ENCODE data around the gene PBX3. TPM values are rescaled to one million over a fixed set of nuclear protein-coding genes. Genes with fewer than 3 reads are reported as not detected.

PBX3 gene
- 37.7 and 43.3 TPM in 2 replicates for total RNA-seq
- long read RNA-seq, transcript PBX3-201 (8 exons, 2,755 nt) = major isoform, 12 of 42 reads
- long read RNA-seq, transcript PBX3-204 (9 exons, 2,775 nt) = minor isoform, 10 of 42 reads
- long read RNA-seq, partial matches to known transcripts = 9 of 42 reads
- long read RNA-seq, other reads (novel, unspliced or antisense) = 8 of 42 reads

DNA sequence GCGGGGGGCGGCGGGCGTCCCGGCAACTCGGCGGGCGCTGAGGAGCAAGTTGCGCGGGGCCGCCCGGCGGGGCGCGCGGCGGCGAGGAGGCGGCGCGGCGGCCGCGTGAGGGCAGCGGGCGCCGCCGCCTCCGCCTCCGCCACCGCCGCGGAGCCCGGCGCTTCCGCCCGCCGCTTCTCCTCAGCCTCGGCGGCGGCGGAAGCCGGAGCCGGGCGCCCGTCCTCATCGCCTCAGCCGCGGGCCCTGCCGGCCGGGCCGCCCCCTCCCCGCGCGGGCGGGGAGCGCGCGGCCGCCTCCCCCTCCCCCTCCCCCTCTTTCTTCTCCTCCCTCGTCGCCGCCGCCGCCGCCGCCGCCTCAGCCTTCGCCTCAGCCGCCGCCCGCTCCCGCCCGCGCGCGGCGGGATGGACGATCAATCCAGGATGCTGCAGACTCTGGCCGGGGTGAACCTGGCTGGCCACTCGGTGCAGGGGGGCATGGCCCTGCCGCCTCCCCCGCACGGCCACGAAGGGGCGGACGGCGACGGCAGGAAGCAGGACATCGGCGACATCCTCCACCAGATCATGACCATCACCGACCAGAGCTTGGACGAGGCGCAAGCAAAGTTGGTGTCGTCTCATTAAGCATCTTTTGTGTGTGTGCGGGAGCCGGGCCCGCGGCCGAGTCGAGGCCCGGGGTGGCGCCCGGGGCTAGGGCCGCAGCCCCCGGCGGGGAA, at the start of gene PBX3:
TSS of gene PBX3 (plus strand) at position 321 of the 712 bp plus-strand sequence.
- peak; percentile 56 for DNase-seq (ENCODE audit: low spot score, unreplicated experiment)
- H3K36me3 Mint-ChIP-seq (ENCODE audit: insufficient read depth) = no peaks in the 10 kb centered on the region
- no peaks in the 10 kb centered on the region for H3K9me3 Mint-ChIP-seq (ENCODE audit: low read depth)
- TF ChIP-seq CTCF (IDR thresholded peaks at IDR 0.05; ENCODE audit: unreplicated experiment) = no peak
- H3K27ac Mint-ChIP-seq = peak within 1 kb of the TSS; percentile 95
- peaks cover 13% of the 10 kb centered on the region for H3K27me3 Mint-ChIP-seq
- H3K4me1 Mint-ChIP-seq (ENCODE audit: low read depth) = peaks cover 25% of the 10 kb centered on the region
- peak within 1 kb of the TSS; percentile 91 for H3K4me3 Mint-ChIP-seq (ENCODE audit: low read depth)

DNA sequence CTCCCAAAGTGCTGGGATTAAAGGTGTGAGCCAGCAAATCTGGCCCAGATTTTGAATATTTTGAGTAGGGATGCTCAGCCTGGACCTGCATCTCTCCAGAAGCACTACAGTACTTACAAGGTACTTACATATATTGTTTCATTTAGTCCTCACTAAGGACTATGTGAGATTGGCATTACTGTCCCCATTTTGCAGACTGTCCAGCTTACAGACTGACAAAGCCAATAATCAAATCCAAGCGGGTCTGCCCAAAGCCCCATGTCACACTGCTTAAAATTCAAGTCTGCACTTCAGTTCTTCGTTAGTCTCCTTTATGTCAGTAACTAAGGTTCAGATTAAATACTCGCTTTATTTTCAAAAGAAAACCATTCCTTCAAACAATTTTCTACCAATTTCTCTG, 47.3 kb upstream of the PBX3 start:
- H3K36me3 Mint-ChIP-seq (ENCODE audit: insufficient read depth) = peaks cover 2% of the 10 kb centered on the region
- H3K27me3 Mint-ChIP-seq = no peaks in the 10 kb centered on the region
- H3K9me3 Mint-ChIP-seq (ENCODE audit: low read depth) = no peaks in the 10 kb centered on the region
- peaks cover 4% of the 10 kb centered on the region for H3K4me1 Mint-ChIP-seq (ENCODE audit: low read depth)
- no peak overlapping the region for H3K27ac Mint-ChIP-seq
- no peak for DNase-seq (ENCODE audit: low spot score, unreplicated experiment)
- no peak overlapping the region for H3K4me3 Mint-ChIP-seq (ENCODE audit: low read depth)
- TF ChIP-seq CTCF (IDR thresholded peaks at IDR 0.05; ENCODE audit: unreplicated experiment) = no peak

DNA sequence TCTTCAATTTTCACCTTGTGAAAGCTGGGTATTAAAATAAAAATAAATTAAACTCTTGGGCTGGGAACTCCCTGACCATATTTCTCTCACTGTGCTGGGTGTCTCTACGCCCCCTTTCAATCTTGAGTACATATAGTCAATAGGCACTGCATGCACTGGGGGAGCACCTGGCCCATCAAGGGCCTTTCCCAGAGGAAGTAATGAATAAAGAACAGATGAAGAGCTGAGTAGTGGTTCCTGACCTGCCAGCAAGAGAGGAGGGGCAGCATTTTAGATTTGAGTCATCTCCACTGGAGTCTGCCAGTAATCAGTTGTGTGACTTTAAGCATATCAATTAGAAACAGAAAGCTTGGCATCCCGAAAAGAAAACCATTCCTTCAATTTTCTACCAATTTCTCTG, 46.4 kb upstream of the PBX3 start:
- no peak for DNase-seq (ENCODE audit: low spot score, unreplicated experiment)
- no peak for TF ChIP-seq CTCF (IDR thresholded peaks at IDR 0.05; ENCODE audit: unreplicated experiment)
- Mint-ChIP-seq H3K4me3 (ENCODE audit: low read depth) (no peak overlapping the region), H3K27me3 (no peaks in the 10 kb centered on the region), H3K27ac (no peak overlapping the region), H3K36me3 (ENCODE audit: insufficient read depth) (peaks cover 2% of the 10 kb centered on the region), H3K9me3 (ENCODE audit: low read depth) (no peaks in the 10 kb centered on the region), H3K4me1 (ENCODE audit: low read depth) (peaks cover 9% of the 10 kb centered on the region)

DNA sequence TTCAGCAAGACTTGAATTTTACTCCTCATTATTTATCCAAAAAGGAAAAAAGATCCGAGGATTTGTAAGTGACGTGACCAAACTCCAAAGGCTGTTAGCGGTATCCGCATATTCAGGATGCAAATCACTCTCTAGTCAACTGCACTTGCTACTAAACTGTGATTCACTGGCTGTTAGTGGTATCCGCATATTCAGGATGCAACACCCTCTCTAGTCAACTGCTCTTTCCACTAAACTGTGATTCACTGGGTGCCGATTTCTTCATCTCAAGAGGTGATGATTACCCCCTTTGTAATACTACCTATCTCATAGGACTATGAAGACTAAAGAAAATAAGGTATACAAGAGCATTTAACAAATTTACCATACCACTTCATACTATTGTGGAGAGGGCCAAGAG, 45.8 kb upstream of the PBX3 start:
- H3K4me3 Mint-ChIP-seq (ENCODE audit: low read depth) = no peak overlapping the region
- no peak overlapping the region for H3K27ac Mint-ChIP-seq
- peaks cover 2% of the 10 kb centered on the region for H3K36me3 Mint-ChIP-seq (ENCODE audit: insufficient read depth)
- H3K27me3 Mint-ChIP-seq = no peaks in the 10 kb centered on the region
- DNase-seq (ENCODE audit: low spot score, unreplicated experiment) = no peak
- no peak for TF ChIP-seq CTCF (IDR thresholded peaks at IDR 0.05; ENCODE audit: unreplicated experiment)
- peaks cover 13% of the 10 kb centered on the region for H3K4me1 Mint-ChIP-seq (ENCODE audit: low read depth)
- no peaks in the 10 kb centered on the region for H3K9me3 Mint-ChIP-seq (ENCODE audit: low read depth)

- Mint-ChIP-seq H3K27me3 (no peaks in the 10 kb centered on the region), H3K27ac (no peak overlapping the region), H3K4me3 (ENCODE audit: low read depth) (no peak overlapping the region), H3K9me3 (ENCODE audit: low read depth) (no peaks in the 10 kb centered on the region), H3K36me3 (ENCODE audit: insufficient read depth) (no peaks in the 10 kb centered on the region), H3K4me1 (ENCODE audit: low read depth) (peaks cover 15% of the 10 kb centered on the region)
- no peak for DNase-seq (ENCODE audit: low spot score, unreplicated experiment)
- TF ChIP-seq CTCF (IDR thresholded peaks at IDR 0.05; ENCODE audit: unreplicated experiment) = no peak
Measured at GRCh38 chr9:125703662-125704061, 43.5 kb upstream of the PBX3 start.

All from progenitor cell of endocrine pancreas (in vitro differentiated cells).